T-helper 1 cell (primary cell): ENCODE results near the gene PNPLA3.

Experiments
- DNase-seq, 5 donors: peaks; one replicate each; pipeline ENCODE4 v3.0.0-alpha.2; 2012 to 2020
- total RNA-seq, 4 donors: gene quantifications; one replicate each; lab custom pipeline; 2026; lab: John Stamatoyannopoulos, UW

The PNPLA3 gene
- total RNA-seq: 0 to 0.30 (median 0.12) reads per million in 4 donors

GRCh38 chr22:43923631-43924464 lies at the start of gene PNPLA3:
Gene PNPLA3, plus strand, starts transcription at chr22:43923805. Its CDS starts 107 bp downstream, at chr22:43923912.
- peak; percentile 45 to 66 (median 62) for DNase-seq

DNA sequence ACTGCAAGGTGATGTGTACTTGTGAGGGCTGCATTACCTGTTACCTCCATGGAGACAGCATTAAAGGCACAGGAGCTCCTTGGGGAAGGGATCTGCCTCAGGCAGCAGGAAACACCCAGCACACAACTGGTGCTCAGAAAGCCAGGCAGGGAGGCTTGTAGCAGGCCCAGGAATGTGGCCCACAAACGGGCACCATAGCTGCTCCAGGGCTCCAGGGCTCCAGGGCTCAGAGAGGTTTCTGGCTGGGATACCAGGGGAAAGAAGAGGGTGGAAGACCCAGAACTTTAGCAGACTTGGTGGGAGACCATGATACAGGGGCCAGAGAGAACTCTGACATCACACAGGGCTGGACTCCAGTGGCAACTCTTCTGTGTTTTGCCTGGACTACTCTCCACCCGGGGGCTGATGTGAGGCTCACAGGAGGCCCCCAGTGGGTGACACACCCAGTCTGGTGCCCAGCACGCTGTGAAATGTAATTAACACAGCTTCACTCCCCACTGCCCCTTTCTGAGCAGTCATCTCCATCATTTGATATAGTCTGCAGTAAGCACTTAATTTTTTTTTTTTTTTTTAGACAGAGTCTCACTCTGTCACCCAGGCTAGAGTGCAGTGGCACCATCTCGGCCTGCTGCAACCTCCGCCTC lies 46.6 kb upstream of the PNPLA3 start:
- DNase-seq: no peak

DNA sequence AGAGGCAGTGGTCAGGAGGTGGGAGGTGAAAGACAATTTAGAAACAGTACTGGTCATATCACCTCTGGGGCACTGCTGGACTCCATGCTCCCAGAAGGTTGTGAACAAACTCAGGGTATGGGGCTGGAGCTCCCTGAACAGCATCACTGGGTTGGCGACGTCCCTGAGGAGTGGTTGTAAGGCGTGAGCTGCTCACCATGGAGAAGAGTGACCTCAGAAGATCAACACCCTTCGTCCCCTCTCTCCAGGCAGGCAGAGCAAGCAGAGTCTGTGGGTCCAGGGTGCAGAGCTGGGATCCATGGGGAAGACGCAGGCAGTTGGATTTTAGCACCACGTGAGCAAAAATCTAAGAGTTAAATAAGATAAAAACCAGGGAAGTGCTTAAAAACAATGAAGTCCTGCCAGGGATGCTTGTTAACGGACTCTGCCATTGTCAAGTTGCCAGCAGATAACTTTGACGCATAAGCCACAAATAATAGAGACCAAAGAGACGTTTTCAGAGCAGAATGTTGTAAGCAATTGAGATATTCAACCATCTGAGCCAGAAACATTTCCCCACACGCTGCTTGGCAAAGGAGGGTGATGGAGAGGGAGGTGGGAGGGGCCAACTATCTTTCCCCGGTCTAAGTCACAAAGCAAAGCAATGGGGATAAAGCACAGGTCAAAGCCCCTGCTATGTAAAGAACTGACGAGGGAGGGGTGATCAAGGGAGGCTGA lies 45.4 kb upstream of the PNPLA3 start:
- no peak for DNase-seq

DNA sequence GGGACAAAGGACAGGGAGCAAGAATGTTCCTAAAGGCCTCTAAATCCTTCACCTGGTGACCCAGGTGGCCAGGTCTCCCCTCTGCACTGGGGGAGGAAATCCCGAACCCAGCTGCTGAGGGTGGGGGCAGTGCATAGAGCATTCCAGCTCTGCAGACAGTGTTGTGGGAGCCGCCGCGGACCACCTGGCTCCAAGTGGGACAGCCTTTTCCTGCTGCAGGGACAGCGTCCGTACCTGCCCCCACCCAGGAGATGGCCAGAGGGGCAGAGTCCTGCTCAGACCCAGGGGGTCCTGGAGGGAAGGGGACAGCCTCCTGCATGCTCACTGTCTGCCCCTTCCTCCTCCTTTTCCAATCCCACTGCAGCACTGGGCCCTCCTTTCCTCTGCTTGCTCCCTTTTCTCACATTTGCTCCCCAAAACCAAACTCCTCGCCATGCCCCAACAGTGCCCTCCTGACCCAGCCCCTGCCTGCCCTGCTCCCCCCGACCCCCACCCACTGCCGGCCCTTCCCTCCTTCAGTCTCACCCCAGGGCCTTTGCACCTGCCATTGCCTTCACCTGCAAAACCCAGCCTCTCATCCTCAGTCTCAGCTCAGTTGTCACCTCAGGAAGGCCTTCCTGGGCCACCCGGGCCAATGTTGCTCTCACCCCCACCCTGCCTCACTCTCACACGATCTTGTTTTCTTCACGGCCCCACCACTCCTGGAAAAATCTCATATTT lies 44.6 kb upstream of the PNPLA3 start:
- no peak for DNase-seq

DNA sequence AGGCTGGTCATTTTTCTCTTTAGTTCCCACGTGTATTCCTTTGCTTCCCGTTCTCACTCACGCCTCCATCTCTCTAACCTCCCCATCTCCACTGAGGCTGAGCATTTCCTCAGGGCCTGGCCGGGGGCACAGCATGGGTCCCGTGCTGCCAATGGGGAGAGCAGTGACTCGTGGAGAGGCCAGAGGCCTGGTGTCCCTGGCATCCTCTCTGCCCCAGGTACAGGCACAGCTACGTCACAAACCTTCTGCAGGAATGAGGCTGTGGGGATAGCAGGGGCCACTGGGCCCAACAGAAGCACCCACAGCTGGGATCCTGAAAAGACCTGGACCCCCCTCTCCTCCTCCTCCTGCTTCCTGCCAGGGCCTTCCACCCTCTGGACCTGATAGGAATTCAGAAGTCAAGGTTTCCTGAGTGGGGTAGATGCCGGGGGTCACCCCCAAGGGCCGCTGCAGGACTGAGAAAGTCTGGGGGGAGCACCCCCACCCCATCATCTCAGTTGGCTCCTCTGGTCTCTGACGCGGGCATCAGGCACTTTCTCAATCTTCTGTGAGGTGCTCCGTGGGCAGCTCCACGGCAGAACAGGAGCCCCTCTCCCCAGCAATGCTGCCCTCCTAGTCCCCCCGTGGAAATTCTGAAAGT lies 43.6 kb upstream of the PNPLA3 start:
- no peak for DNase-seq

DNA sequence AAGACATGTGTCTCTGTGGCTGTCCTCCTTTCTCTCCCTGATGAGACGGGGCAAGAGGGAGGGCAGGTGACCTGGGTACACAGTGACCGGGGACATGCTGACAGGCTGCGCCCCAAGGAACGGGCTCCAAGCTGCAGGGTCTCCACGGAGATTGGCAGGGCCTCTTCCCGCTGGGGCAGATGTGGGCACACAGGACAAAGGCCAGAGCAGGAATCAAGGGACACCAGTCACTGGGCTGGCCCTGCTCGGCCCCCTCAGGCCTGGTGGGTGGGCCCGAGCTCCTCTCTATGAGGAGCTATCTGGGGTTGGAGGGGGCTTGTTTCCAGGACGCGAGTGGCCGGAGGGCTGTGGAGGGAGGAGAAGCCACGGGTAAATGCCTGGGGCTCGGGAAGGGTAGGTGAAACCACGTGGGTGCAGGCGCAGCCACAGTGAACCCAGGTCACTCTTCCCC lies 43.0 kb upstream of the PNPLA3 start:
- no peak for DNase-seq

- DNase-seq: no peak
Observed at GRCh38 chr22:43881091-43882061, 42.2 kb upstream of the PNPLA3 start.

DNA sequence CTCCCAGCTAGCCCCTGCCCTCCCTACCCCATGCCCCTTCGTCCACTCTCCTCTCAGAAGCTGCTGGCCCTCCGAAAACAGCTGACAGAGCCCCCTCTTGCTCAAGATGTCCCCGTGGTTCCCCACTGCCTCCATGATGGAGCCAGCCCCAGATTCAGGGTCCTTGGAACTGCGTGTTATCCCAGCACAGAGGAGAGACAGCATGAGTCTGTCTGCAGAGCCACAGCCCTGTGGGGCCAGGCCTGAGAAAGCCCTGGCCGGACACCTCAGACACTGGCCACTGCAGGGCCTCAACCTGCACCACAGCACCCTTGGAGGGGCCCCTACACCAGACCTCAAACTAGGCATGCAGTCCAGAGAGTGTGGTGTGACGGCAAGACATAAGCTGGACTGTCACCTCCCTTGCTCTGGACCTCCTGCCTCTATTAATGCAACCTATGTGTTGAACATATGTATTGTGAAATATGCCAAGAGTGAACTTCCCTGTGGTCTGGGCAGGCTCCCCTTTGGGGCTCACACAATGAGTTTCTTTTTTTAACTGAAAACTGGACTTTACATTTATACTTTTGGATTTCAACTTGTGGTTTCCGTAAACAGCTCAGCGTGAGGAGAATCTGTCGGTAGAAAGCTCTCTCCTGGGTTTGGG lies 41.4 kb upstream of the PNPLA3 start:
- DNase-seq: no peak

DNA sequence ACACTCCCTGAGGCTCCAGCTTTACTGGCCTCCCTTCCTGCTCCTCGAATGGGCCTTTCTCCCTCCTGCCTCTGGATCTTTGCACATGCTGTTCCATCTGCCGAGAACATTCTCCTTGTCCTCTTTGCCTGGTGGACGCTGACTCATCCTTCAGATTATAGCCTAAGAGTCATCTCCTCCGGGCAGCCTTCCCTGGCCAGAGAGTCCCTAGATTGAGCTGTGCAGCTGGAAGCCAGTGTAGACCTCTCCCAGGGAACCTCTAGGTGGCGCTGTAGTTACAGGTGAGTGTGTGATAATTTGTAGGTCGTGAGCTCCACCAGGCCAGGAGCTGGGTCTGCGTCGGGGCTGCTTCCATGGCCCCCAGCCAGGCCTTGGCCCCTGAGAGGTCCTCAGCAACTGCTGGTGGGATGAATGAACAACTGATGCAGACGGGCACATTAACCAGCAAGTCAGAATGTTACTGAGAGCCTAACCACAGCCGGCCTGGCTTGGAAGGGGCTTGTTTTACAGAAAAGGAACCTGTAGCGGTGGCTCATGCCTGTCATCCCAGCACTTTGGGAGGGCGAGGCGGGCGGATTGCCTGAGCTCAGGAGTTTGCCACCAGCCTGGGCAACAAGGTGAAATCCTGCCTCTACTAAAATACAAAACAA lies 40.5 kb upstream of the PNPLA3 start:
- DNase-seq: peak in 3 of 5 donors; percentile 16 to 52 (median 31)

DNA sequence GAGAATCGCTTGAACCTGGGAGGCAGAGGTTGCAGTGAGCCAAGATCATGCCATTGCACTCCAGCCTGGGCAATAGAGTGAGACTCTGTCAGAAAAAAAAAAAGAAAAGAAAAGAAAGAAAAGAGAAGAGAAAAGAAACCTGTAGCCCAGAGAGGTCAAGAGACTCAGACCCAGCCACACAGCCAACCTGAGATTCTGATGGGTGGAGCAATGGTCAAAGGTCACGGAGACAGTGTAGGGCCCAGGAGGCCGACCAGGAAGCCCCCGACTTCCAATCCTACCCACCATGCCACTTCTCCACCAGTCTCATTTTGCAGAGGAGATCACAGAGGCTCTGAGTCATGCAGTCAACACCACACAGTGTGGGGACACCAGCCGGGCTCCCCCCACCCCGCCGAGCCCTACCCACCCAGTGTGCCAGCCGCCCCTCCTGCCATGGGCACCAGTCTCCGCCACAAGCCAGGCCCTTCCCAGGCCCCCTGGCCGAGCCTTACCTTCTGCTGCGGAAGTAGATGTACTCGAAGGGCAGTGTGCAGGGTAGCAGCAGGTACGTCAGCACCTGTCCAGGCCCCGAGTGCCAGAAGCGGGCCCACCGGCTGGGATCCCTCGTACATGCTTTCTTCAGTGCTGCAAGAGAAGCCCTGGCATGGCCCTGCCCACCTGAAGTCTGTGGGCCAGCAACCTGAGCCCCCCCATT lies 39.7 kb upstream of the PNPLA3 start:
- DNase-seq: no peak

DNA sequence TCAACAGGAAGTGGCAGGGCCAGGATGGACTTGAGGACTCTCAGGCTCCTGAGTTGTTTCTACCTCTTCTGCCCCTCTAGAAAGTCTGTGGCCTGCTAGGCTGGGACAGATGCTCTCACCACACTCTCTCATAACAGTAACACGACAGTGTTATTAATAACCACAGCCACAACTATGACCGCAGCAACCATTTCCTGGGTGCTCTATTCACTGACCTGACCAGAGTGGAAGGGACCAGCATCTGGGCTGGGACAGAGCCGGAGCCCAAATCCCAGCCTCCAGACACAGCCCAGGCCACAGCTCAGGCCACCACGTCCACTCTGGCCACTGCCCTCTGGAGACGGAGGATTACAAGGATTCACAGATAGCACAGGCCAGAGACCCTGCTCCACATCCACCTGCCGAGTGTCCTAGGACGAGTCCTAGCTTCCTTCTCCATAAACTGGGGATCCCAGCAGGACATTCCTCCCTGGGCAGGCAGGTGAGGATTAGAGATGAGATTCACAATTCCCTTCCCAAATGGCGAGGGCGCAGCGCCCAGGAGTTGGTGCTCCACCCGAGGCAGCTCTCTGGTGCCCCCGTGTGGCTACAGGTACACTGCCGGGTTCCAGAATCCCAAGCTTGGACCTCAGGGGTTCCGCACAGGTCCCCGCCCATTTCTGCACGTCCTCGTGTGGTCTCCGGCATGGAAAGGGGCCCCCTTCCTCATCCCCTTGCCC lies 38.8 kb upstream of the PNPLA3 start:
- peak in 2 of 5 donors; percentile 18 to 19 for DNase-seq

DNA sequence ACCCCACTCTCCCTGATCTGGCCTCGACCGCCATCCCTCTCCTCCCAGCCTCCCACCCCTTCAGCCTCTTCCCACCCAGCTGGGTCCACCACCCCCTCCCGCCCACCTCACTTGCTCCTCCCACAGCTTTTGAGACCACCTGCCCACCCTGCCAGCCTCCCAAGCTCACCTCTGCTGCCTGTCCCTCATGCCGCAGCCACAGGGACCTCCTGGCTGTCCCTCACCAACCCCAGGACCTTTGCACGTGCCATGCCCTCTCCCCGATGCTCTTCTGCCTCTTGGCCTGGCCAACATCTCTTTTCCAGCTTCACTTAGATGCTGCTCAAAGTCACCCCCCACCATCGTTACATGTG lies 38.3 kb upstream of the PNPLA3 start:
- no peak for DNase-seq

- no peak for DNase-seq
Observed at GRCh38 chr22:43885786-43886185, 37.8 kb upstream of the PNPLA3 start.

DNA sequence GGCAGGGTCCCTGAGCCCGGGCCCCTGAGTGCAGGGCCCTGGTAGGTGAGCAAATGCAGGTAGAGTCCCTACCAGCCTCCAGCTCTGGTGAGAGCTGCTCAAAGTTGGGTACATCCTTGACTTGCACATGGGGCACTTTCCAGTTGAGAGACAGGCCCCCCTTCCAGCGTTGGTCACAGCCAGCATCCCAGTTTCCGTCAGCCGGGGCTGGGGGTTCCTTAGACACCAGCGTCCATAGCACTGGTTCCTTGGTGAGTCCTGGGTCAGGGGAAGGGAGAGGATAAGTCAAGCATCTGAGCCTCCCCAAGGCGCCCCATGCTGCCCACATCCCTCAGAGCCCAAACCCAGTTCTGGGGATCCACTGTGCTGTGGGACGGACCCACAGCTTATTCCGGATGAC lies 37.4 kb upstream of the PNPLA3 start:
- DNase-seq: no peak

GRCh38 chr22:43887391-43887790 lies 36.2 kb upstream of the PNPLA3 start:
- no peak for DNase-seq

- DNase-seq: no peak
Observed at GRCh38 chr22:43888740-43889139, 34.9 kb upstream of the PNPLA3 start.

DNA sequence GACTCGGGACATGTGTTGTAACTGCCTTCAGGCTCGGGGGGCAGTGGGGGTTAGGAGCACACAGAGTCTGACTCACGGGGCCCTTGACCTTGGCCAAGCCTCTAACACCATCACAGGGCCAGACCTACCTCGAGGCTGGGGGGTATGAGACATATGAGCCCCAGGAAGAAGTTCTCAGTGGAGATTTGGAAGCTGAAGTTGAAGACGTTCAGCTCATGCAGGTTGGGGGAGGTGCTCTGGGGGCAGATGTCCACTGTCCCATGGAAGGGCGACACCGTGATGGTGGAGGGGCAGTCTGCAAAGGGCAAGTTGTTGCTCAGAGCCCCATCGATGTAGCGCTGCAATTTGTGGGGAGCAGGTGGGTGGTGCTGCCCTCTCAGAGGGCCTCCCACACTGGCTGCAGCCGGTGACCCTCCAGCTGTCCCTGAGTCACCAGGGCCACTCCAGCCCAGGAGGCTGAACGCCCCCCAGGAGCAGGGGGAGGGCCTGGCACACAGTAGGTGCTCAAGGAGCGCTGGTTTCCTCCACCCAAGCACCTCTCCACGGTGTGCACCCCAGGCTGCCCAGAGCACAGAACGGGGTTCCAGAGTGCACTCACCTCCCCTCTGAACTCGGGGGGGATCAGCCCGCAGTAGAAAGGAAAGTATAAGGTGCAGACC lies 34.3 kb upstream of the PNPLA3 start:
- DNase-seq: no peak

GRCh38 chr22:43889860-43890253 lies 33.7 kb upstream of the PNPLA3 start:
- DNase-seq: no peak
